T-helper 1 cell treated with Interleukin-12 subunit alpha and Interleukin-12 subunit beta and Interleukin-4 antibody, amounts not matched to agents 30 μg/mL and 1 μg/mL, for 36 hours (primary cell): Measurements from ENCODE around the gene SLC9A8.

Source experiments
- H3K27ac Mint-ChIP-seq: one replicate; pipeline ENCODE4 v1.8.0; 2021; ENCODE audit warnings: mild to moderate bottlenecking, mixed read lengths
- H3K27me3 Mint-ChIP-seq: one replicate; pipeline ENCODE4 v1.8.0; 2021; ENCODE audit warnings: low read depth, mixed read lengths
- H3K36me3 Mint-ChIP-seq: one replicate; pipeline ENCODE4 v1.8.0; 2021; ENCODE audit warnings: low read depth, mixed read lengths
- H3K4me1 Mint-ChIP-seq: one replicate; pipeline ENCODE4 v1.8.0; 2021; ENCODE audit warnings: low read depth, mixed read lengths
- H3K4me3 Mint-ChIP-seq: one replicate; pipeline ENCODE4 v1.8.0; 2021; ENCODE audit warnings: mild to moderate bottlenecking, moderate library complexity, mixed read lengths
- H3K9me3 Mint-ChIP-seq: one replicate; pipeline ENCODE4 v1.8.0; 2021; ENCODE audit warnings: mixed read lengths

SLC9A8 gene

GRCh38 chr20:49818816-49819215 lies 6.2 kb downstream of the SLC9A8 start:
- peaks cover 57% of the 10 kb centered on the region for H3K4me1 Mint-ChIP-seq
- H3K36me3 Mint-ChIP-seq = peaks cover 71% of the 10 kb centered on the region
- no peak overlapping the region for H3K4me3 Mint-ChIP-seq
- H3K27ac Mint-ChIP-seq = no peak overlapping the region
- H3K9me3 Mint-ChIP-seq = no peaks in the 10 kb centered on the region
- no peaks in the 10 kb centered on the region for H3K27me3 Mint-ChIP-seq

- Mint-ChIP-seq H3K36me3 (peaks cover 76% of the 10 kb centered on the region), H3K4me3 (no peak overlapping the region), H3K4me1 (peaks cover 56% of the 10 kb centered on the region), H3K9me3 (no peaks in the 10 kb centered on the region), H3K27ac (no peak overlapping the region), H3K27me3 (no peaks in the 10 kb centered on the region)
Measured at GRCh38 chr20:49819702-49820101, 7.1 kb downstream of the SLC9A8 start.

GRCh38 chr20:49821381-49821780 lies 8.8 kb downstream of the SLC9A8 start:
- peak overlapping the region; percentile 80 for H3K27ac Mint-ChIP-seq
- H3K9me3 Mint-ChIP-seq = no peaks in the 10 kb centered on the region
- peaks cover 56% of the 10 kb centered on the region for H3K4me1 Mint-ChIP-seq
- peaks cover 77% of the 10 kb centered on the region for H3K36me3 Mint-ChIP-seq
- H3K27me3 Mint-ChIP-seq = no peaks in the 10 kb centered on the region
- H3K4me3 Mint-ChIP-seq = peak overlapping the region; percentile 31

GRCh38 chr20:49821870-49822331 lies 9.3 kb downstream of the SLC9A8 start:
- Mint-ChIP-seq H3K4me1 (peaks cover 56% of the 10 kb centered on the region), H3K9me3 (no peaks in the 10 kb centered on the region), H3K27ac (peak overlapping the region; percentile 80), H3K36me3 (peaks cover 76% of the 10 kb centered on the region), H3K4me3 (peak overlapping the region; percentile 31), H3K27me3 (no peaks in the 10 kb centered on the region)

- Mint-ChIP-seq H3K27ac (peak overlapping the region; percentile 84), H3K4me1 (peaks cover 50% of the 10 kb centered on the region), H3K4me3 (peak overlapping the region; percentile 45), H3K36me3 (peaks cover 64% of the 10 kb centered on the region), H3K9me3 (no peaks in the 10 kb centered on the region), H3K27me3 (no peaks in the 10 kb centered on the region)
Measured at GRCh38 chr20:49823152-49823847, 10.7 kb downstream of the SLC9A8 start.

GRCh38 chr20:49824206-49824605 lies 11.6 kb downstream of the SLC9A8 start:
- Mint-ChIP-seq H3K4me3 (peak overlapping the region; percentile 45), H3K9me3 (no peaks in the 10 kb centered on the region), H3K36me3 (peaks cover 59% of the 10 kb centered on the region), H3K27ac (peak overlapping the region; percentile 84), H3K4me1 (peaks cover 45% of the 10 kb centered on the region), H3K27me3 (no peaks in the 10 kb centered on the region)

GRCh38 chr20:49825521-49826033 lies 12.9 kb downstream of the SLC9A8 start:
- no peaks in the 10 kb centered on the region for H3K27me3 Mint-ChIP-seq
- peak overlapping the region; percentile 36 for H3K27ac Mint-ChIP-seq
- H3K4me3 Mint-ChIP-seq = no peak overlapping the region
- peaks cover 58% of the 10 kb centered on the region for H3K36me3 Mint-ChIP-seq
- peaks cover 44% of the 10 kb centered on the region for H3K4me1 Mint-ChIP-seq
- no peaks in the 10 kb centered on the region for H3K9me3 Mint-ChIP-seq

- H3K27me3 Mint-ChIP-seq = no peaks in the 10 kb centered on the region
- no peak overlapping the region for H3K27ac Mint-ChIP-seq
- peaks cover 13% of the 10 kb centered on the region for H3K4me1 Mint-ChIP-seq
- H3K4me3 Mint-ChIP-seq = no peak overlapping the region
- no peaks in the 10 kb centered on the region for H3K9me3 Mint-ChIP-seq
- peaks cover 37% of the 10 kb centered on the region for H3K36me3 Mint-ChIP-seq
Measured at GRCh38 chr20:49831022-49831769, 18.6 kb downstream of the SLC9A8 start.

- Mint-ChIP-seq H3K9me3 (no peaks in the 10 kb centered on the region), H3K27me3 (no peaks in the 10 kb centered on the region), H3K27ac (peak overlapping the region; percentile 19), H3K4me1 (peaks cover 15% of the 10 kb centered on the region), H3K4me3 (no peak overlapping the region), H3K36me3 (peaks cover 36% of the 10 kb centered on the region)
Measured at GRCh38 chr20:49831770-49832631, 19.4 kb downstream of the SLC9A8 start.

GRCh38 chr20:49832632-49833327 lies 20.2 kb downstream of the SLC9A8 start:
- Mint-ChIP-seq H3K9me3 (no peaks in the 10 kb centered on the region), H3K27me3 (no peaks in the 10 kb centered on the region), H3K27ac (no peak overlapping the region), H3K4me3 (no peak overlapping the region), H3K36me3 (peaks cover 36% of the 10 kb centered on the region), H3K4me1 (peaks cover 18% of the 10 kb centered on the region)

- Mint-ChIP-seq H3K27ac (no peak overlapping the region), H3K36me3 (peaks cover 37% of the 10 kb centered on the region), H3K9me3 (no peaks in the 10 kb centered on the region), H3K4me3 (no peak overlapping the region), H3K4me1 (peaks cover 18% of the 10 kb centered on the region), H3K27me3 (no peaks in the 10 kb centered on the region)
Measured at GRCh38 chr20:49833483-49833882, 20.9 kb downstream of the SLC9A8 start.

GRCh38 chr20:49835031-49835430 lies 22.4 kb downstream of the SLC9A8 start:
- no peaks in the 10 kb centered on the region for H3K9me3 Mint-ChIP-seq
- H3K4me3 Mint-ChIP-seq = no peak overlapping the region
- peaks cover 38% of the 10 kb centered on the region for H3K36me3 Mint-ChIP-seq
- peaks cover 16% of the 10 kb centered on the region for H3K4me1 Mint-ChIP-seq
- no peak overlapping the region for H3K27ac Mint-ChIP-seq
- H3K27me3 Mint-ChIP-seq = no peaks in the 10 kb centered on the region

GRCh38 chr20:49838546-49838945 lies 25.9 kb downstream of the SLC9A8 start:
- H3K27ac Mint-ChIP-seq = no peak overlapping the region
- H3K27me3 Mint-ChIP-seq = no peaks in the 10 kb centered on the region
- H3K9me3 Mint-ChIP-seq = no peaks in the 10 kb centered on the region
- peaks cover 40% of the 10 kb centered on the region for H3K36me3 Mint-ChIP-seq
- no peak overlapping the region for H3K4me3 Mint-ChIP-seq
- H3K4me1 Mint-ChIP-seq = peaks cover 10% of the 10 kb centered on the region

- H3K9me3 Mint-ChIP-seq = no peaks in the 10 kb centered on the region
- H3K27me3 Mint-ChIP-seq = no peaks in the 10 kb centered on the region
- H3K27ac Mint-ChIP-seq = no peak overlapping the region
- H3K4me3 Mint-ChIP-seq = no peak overlapping the region
- peaks cover 10% of the 10 kb centered on the region for H3K4me1 Mint-ChIP-seq
- H3K36me3 Mint-ChIP-seq = peaks cover 33% of the 10 kb centered on the region
Measured at GRCh38 chr20:49843139-49843538, 30.5 kb downstream of the SLC9A8 start.
